Activated naive CD8-positive, alpha-beta T cell treated with anti-CD3 and anti-CD28 coated beads, Interleukin-2, amount 50 U/mL, for 16 hours (primary cell): ENCODE measurements around the gene SRSF3.
"Not testable (repeated sequence)": the region's sequence is repeated elsewhere in the genome, so short reads cannot be mapped to it uniquely, and the experiment has no call there.

Experiments
- DNase-seq: peaks from one replicate; pipeline ENCODE4 v3.0.0-alpha.2; 2020; ENCODE audit warnings: low read depth, low spot score

SRSF3 gene

DNA sequence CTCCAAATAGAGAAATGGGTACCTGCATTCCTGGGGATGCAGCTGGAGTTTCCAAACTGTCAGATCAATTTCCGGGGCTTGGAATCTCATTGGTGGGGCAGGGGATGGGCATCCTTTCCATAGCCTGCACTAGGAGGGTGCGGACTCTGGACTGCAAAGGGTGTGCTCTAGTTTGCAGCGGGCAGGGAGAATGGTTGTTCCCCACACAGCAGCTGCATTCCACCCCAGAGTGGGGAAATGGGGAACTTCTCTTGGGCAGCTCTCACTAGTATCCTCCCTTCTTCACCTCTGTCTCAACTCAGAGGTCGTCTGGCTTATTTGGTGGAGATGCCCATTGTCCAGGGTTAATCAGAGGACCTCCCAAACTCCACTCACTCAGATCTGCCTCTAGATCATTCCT is 49.8 kb downstream of the SRSF3 start:
- DNase-seq, result no peak

DNA sequence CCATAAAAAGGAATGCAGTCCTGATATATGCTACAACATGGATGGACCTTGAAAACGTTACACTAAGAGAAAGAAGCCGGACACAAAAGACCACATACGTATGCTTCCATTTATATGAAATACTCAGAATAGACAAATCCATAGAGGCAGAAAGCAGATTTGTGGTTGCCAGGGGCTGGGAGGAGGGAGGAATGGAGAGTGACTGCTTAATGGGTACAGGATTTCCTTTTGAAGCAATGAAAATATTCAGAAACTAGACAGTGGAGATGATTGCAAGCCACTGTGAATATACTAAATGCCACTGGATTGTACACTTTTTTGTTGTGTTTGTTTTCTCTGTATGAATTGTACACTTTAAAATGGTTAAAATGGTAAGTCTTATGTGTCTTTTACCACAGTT is 54.9 kb downstream of the SRSF3 start:
- DNase-seq, result no peak

DNA sequence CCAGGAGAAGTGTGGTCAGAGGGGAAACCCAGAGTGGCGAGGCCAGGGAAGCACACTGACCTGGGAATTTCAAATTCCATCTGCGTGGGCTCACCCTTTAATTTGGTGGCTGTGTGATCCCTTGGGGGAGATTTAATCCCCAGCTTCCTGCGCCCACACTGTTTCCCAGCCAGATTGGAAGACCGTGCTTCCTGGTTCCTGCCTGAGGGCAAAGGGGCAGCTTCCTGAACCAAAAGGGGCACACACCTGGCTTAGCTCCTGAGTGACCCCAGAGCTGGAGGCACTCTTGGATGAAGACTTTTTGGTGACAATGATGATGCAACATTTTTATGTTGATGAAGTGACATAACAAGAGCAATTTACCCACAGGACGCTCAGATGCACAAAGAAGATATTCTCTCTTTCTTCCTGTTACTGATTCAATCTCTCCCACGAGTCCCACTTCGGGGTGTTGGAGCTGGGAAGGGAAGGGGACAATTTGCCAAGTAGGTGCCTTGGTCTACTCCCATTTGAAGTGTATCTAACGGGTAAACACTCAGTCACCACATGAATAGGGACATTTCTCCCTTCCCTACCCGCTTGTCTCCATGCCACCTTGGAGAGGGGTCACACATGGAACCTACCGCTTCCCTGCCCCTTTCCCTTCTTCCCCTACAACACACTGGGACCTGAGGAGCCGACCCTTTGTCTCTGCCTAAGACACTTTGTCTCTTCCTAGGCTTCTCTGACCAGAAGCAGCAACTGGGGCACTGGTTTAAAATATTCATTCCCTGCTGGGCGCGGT is 55.7 kb downstream of the SRSF3 start:
- DNase-seq, result no peak

DNA sequence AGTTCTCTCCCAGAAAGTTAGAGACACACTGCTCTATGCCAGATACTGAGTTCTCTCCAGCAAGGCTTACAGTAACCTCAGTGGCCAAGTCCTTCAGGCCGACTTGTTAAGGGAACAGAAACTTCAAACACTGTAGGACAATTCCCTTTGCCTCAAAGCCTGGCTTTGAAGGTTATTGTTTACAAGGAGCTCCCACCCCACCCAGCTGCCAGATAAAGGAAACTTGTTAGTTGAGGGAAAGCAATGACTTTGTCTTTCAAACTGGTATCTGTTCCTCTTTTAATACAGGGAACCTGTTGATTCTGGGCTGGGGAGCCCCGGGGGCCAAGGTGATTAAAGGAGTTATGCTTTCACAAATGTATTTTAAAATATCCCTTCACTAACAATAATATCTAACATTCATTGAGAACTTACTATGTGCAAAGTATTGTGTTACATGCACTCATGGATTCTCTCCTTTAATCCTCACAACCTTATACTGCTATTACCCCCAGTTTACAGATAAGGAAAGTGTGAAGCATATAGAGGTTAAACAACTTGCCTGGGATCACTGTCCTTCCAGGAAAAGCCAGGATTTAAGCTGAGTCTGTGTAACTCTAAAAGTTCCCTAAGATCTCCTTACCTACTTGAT is 56.8 kb downstream of the SRSF3 start:
- no peak for DNase-seq

DNA sequence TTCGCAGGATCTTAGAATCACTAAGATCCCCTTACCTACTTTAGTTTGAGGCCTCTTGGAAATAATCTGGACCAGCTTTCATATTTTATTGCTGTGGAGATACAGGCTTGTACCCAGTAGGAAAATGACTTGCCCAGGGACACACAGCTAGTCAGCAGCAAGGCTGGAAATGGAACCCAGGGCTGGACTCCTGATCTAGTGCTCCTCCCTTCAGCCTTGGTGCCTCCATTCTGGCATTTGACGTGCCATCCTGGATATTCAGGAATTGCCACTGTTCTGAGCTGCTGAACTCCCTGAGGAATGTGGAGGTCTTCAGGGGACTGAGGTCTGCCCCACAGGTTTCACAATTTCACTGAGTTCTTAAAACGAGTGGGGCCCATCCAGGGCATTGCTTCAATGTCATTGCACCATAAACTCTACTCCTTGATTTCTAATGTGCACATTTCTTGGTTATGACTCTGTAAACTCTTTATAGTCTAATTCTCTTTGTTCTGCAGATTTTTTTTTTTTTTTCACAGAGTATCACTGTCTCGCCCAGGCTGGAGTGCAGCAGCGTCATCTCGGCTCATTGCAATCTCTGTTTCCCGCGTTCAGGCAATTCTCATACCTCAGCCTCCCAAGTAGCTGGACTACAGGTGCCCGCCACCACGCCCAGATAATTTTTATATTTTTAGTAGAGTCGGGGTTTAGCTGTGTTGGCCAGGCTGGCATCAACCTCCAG is 57.7 kb downstream of the SRSF3 start:
- DNase-seq, result no peak

DNA sequence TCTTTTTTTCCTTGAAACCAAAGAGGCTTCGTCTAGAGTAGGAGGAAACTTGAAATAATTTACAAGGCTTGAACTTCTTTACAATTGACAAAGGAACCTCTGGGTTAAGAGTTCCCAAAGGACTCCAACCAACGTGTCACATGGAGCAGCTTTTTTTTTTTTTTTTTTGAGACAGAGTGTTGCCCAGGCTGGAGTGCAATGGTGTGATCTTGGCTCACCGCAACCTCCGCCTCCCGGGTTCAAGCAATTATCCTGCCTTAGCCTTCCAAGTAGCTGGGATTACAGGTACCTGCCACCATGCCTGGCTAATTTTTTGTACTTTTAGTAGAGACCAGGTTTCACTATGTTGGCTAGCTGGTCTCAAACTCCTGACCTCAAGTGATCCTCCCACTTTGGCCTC is 60.3 kb downstream of the SRSF3 start:
- DNase-seq, result not testable (repeated sequence)
